ENCODE results near the gene TMC1.
A peak's percentile ranks its signal among the peaks of the same experiment; 100 is the strongest.

TMC1 gene

DNA sequence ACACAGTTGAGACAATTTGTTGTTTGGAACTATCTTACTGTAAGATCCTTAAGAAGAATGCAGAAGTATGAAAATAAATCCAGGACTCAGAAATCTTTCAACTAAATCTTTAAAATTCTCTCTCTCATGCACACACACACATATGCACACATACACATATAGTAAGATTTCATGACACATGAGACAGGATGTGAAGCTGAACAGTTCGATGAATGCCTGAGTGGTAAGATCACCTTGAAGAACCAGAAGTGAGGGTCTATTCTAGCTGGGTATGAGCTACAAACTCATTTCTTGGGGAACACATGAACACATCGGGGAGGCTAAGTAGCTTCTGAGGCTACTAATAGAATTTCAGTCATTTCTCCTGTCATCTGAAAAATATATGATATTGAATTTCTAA lies 153.6 kb downstream of the TMC1 start:
- no peak for DNase-seq

DNA sequence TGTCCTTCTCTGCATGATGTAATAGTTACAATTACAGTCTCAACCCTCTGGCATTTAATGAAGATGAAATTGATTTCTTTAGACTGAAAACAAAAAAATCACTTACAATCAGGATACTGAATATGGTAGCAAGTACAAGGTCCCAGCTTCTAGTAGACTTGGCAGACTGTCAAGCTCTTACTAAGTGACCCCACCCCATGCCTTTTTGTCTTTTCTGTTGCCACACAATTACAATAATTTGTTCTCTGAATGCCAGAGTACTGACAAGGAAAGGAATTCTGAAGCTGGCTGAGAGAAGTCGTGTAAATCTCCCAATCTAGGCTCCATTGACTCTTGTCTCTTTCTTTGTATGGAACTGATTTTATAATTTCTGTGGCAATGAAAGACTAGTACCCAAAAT lies 154.2 kb downstream of the TMC1 start:
- no peak for DNase-seq

DNA sequence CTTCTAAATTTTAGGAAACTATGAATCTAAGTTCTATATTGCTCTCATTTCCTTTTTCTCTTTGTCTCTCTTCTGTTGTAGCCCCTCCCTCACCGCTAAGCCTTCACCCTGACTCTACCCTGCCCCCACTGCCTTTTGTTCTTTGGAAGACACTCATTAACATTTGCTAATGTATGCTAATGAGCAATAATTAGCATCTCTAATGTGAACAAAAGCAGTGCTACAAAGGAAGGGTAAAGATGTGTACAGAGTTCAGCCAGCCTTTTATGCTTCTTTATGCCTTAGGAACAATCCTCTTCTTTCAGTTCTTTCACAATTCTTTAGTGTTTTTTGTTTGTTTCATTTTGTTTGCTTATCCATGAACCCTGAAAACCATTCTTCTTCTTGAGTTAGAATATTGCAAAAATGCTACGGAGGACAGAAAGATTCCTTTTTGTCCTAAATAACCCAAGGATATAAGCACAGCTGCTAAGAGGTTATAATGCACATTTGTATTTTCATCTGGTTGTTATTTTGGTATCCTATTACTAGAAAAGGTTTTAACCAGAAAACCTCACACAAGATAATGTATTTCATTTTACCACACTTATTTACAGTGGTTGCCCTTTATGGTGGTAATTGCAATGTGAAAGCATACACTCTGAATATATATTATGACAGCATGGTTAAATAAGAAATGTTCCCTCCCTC lies 159.3 kb downstream of the TMC1 start:
- peak in 8 of 51 donors; percentile 2 to 78 (median 14) for DNase-seq

DNA sequence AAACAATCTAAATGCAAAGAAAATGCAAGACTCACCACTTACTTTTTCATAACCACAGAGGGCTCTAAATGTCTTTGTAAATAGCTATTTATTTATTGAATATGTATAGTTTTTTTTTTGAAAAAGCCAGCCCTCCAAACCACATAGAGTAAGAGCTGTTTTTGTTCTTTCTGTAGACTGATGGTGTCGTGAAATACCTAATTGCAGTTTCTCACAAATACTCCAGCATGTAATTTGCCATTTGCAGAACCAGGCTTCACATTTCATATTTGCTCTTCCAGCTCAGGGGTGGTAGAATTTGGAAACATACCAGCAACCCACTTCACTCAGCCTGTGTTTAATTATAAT lies 159.8 kb downstream of the TMC1 start:
- DNase-seq, result peak in 1 of 51 donors; percentile 32

DNA sequence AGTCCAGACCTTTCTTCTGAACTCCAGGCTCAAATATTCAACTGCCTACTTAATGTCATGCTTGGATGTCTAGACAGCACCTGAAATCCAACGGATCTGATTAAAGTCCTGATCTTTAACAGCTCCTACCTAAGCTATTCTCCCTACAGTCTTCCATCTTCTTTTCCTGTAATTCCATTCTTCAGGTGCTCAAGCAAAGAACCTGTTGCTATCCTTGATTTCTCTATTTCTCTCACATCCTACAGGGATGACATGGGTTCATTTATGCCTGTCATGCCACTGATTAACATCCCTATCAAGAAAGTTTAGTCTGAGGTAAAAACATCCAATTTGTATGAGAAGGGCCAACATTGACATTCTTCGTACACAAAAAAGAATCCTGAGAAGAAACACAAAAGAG lies 163.2 kb downstream of the TMC1 start:
- DNase-seq, result no peak

DNA sequence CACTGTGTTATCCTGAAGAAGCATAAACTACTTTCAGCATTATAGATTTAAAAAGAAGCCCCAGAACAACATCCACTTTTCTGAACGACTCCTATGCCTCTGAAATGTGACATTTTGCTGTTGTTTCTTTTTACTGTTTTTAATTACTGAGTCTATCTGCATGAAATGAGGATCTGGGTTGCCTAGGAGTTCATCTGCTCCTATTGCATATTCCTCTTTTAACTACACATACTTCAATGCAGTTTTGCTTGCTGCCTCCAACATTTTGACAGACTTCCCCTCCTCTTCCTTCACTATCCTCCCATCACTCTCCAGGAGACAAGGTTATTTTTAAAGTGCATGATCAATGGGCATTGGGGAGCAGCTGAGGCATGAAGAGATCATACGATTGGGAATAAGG lies 164.5 kb downstream of the TMC1 start:
- DNase-seq, result no peak

DNA sequence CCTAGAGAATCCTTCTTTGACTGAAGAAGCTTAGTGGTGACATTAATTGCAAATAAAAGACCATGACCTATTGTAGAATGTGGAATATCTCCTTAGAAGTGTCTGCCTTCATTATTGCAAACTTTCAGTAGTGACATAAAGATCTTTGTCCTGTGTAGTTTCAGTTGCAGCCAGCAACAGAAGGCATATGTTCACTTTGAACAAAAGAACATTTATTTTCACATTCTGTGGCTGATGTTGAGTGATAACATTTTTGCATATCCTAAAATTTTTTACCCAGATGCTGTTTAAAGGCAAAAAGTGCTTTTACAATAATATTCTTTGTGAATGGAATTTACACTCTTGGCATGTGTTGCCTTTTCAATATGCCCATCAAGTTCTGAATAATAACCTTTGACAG lies 165.9 kb downstream of the TMC1 start:
- DNase-seq, result peak in 1 of 51 donors; percentile 19

DNA sequence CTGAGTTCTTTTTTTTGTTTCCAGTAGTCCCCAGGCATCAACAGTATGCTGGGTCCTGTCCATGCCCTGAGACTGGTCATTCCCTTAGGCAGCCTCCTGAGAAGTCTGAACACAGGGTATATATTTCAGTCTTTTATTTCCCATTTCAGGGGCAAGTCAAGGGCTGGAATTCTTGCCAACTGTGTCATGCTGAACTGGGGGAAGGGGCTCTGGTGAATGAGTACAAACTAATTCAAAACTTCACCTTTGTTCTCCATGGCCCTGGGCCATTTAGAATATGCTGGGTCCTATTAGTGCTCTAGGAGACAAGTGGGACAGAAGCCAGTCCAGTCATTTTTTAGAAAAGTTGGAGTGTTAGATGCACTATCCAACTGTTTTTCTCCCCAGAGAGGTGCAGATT lies 170.3 kb downstream of the TMC1 start:
- DNase-seq, result no peak

DNA sequence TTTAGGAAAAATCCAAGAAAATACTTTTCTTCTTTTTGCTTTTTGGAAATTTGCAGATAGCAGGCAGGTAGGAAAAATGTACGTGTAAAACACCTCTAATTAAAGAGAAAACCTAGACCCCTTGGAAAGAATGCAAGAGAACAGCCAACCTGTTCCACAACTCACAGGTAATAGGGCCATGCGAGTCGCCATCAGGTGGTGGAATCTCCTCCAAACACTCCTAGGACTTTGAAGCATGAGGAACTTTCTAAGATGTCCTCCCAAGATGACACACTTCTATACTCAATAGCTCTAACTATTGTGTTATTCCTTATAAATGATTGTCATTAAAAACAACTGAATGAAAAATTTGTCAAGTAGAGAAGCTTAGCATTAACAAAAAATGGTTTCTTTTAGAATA lies 174.0 kb downstream of the TMC1 start:
- DNase-seq, result no peak

DNA sequence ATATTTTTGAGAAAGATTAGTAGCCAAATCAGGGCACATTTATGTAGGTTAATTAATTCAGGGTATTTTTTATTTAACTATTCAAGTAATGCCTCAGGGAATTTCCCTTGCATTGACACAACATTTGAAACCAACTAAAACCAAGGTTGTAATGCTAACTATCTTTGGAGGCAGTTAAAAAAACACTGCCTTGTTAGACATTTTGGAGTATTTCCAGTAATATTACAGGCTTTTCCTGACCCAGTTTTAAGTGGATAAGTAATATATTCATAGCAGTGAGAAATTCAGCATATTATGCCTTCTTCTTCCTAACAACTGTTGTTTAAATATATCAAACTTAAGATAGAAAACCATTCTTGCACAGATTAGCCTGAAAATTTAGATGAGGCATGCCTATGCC lies 175.1 kb downstream of the TMC1 start:
- DNase-seq, result no peak

DNA sequence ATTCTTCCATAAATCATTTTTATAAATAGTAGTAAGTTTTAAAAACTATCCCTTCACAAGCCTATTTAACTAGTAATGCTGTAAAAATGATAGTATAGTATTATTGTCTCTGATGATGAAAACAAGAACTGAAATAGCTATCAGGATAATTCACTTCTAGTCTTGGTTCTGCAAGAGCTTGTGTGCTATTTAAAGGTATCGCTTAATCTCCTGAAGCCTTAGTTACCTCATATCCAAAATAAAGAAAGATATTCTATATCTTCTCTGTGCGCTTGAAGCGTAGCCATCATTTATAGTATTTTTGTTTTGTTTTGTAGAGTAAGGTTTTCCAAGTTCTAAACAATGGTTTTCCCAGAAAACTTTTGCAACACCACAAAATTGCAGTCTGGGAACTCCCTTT lies 180.1 kb downstream of the TMC1 start:
- DNase-seq, result no peak

DNA sequence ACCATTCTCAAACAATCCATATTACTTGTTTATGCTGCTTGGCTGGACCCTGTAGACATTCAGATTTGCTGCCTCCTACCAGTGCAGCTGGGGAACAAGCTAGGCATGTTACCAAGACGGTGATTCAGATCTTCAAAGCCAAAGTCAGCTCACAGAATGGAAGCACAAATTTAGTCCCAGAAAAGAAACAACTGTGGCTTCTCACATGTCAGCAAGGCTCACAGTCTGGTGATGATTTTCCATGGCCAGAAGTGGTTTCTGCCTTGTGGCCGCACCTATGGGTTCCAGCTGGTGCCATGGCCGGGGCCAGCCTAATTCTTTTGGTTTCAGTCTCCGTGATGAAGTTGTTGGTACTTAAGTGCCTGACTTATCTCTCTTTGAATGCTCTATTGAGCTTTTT lies 182.2 kb downstream of the TMC1 start:
- peak in 1 of 51 donors; percentile 21 for DNase-seq

DNA sequence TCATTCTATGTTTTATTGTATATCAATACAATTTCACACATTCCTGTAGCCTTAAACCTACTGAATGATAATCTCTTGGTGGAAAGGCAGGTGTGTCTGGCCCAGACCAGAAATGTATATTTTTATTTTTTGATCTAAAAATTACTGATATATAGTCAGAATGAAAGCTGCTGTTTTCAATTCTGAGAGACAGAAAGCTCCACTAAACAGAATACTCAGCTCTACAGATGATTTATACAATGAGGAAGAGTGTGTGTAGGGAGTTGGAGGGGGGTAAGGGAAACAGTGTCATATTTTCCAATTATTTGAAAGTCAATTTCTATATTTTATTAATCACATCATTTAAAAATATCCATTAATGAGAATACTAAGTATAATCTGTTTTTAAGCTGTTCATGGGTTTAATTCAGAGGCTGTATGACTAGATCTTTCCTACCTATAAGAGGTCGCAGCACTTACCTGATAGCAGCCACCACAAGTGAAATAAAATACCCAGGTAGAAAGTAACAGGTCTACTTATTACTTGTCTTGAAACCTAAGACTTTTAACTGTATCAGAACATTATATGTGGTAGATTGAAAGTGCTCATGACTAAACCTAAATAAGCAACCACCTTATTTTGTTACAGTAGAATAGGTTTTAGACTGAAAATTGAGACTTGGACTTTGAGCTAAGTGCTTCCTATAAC lies 183.4 kb downstream of the TMC1 start:
- no peak for DNase-seq

DNA sequence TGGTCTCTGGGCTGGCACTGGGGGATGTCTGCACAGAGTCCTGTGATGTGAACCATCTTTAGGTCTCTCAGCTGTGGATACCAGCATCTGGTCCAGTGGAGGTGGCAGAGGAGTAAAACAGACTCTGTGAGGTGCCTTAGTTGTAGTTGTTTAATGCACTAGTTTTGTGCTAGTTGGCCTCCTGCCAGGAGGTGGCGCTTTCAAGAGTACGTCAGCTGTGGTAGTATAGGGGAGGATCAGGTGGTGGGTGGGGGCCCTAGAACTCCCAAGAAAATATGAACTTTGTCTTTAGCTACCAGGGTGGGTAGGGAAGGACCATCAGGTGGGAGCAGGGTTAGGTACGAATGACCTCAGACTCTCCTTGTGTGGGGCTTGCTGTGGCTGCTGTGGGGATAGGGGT lies 197.1 kb downstream of the TMC1 start:
- no peak for DNase-seq

DNA sequence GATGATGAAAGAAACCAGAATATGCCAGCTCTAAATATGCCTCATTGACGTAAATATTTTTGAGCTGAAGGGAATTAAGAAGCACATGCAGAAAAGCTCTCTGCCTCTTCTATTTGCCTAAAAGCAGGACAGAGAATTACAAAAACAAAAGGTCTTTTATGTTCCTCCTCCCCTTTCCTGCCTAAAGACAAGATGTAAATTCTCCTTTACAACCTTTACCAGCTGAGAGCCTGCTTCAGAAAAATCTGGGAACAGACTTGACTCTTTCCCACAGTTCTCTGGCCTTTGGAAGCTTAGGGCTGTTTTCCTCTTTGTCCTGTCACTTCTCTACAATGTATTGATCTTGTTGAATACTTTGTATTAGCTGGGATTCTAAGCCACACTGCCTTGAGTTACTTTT lies 199.7 kb downstream of the TMC1 start:
- no peak for DNase-seq

DNA sequence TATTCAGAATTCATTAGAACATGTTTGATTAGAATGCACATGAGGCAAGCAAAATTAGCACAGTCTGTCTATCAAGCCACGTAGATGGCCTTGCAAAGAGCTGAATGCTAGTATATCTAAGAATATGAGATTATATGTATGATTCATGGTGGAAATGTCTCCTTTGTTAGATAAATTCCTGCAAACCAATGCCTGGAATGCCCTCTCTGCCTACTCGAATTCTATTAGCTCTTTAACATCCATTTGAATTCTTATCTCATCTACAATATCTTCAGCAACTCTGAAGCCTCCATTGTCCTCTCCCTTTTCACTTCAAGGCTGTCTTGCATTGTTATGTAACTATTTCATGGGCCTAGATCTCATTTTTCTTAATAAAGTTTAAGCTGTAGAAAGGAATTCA lies 205.5 kb downstream of the TMC1 start:
- DNase-seq, result no peak

DNA sequence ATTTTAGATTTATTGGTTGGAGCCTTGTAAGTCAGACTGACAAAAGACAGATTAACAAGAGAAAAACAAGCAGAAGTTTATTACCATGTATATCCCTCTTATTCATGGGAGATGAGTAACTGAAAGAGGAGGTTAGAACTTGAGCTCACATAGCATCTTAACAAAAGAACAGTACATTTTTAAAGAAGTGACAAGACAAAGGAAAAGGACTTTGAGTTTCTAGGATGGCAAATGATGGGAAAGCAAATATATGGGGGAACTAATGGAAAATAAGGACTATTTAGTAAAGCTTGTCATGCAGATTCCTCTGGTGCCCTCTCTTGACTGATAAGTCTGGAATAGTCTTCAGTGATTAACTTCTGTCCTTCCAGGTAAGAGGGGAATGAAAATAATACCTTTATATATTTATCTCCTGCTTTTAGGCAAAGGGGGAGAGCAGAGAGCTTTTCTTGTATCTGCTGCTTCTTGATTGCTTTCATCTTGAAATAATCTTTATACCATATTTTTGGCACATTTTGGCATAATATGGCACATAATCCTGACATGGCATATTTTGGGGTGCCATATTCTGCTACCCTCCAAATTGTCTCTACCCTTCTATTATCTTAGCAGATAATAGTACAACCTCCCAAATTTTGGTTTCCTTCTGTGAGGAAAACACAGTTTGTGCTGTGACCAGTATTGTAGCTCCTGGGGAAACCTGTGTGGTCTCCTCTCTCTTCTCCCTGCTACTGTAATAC lies 206.8 kb downstream of the TMC1 start:
- DNase-seq, result no peak

DNA sequence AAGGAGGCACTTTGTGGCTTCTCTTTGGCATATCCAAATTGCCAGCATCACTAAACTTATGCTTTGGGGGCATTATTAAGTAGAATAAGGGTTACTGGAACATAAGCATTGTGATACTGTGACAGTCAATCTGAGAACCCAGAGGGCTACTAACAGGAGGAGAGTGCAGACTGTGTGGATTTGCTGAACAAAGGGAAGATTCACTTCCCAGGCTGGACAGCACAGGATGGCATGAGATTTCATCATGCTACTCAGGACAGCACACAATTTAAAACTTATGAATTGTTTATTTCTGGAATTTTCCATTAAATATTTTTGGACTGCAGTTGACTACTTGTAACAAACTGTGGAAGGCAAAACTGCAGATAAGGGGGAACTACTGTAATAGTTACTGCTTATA lies 212.5 kb downstream of the TMC1 start:
- DNase-seq, result peak in 2 of 51 donors; percentile 2 to 3

DNA sequence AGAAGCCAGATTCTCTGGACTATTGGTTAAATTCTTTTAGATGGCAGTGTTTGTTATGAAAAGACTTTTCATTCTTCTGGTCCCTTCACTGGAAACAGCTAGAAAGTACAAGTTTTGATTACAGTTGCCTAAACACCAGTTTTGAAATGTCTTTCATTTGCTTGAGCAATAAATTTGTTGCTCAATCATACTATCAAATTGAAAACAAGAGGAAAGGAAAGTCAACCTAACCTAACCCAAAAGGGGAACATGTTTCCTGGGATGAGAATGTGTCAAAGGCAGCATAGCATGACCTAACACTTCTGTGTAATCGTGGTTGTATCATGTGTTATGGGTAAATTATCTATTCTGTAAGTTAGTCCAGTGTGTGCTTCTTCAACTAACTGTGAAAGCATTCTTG lies 213.2 kb downstream of the TMC1 start:
- DNase-seq, result no peak

DNA sequence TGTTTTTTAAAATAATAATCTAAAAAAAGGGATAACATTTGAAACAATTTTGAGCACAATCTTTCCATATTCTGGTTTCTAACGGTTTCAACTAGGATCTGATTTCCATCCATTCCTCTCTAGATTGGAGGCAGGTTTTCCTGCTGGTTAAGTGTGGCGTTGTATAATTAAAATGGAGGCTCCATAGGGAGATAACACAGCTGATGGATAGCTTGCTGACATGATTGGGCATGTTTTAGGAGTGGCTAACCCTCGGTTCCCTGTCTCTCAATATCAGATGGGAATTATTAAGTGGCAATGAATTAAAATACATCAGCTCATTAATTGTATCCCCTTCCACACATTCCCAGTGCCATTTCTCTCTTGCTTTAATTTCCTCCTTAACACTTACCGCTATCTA lies 222.4 kb downstream of the TMC1 start:
- no peak for DNase-seq

DNA sequence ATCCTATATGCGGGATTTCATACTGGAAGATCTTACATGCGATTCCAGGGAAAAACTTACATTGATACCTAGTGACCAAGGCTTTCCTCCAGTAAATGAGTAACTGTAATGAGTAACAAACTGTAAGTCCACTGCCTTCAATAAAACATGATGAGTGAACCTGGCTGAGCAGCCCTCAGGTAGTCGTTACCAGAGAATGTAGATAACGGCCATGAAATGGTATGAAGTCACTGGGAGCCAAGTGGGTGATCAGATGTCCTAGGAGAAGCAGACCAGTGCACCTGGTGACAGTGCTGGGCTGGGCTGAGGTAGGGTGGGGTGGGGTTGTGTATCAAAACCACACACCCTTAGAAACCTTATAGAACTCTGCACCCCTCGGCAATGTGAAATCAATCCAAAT lies 227.9 kb downstream of the TMC1 start:
- no peak for DNase-seq

DNA sequence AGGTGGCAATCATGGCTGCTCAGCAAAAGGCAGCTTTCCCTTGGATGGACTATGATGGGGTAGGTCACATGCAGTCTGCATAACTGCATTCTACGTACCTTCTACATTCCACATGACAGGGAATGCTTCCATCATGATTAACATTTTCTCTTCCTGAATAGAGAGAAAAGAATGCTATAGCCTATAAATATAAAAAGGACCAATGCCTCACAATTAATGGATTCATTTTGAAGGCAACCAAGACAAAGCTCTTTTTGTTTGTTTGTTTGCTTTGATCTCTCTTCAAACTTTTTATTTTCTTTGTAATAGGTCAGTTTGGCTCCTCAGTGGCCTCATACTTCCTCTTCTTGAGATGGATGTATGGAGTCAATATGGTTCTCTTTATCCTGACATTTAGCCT lies 230.1 kb downstream of the TMC1 start:
- no peak for DNase-seq

Measured in hypothalamus (tissue), 51 donors.